ENCODE measurements around the gene PLCB2. TPM values are rescaled to one million over a fixed set of nuclear protein-coding genes. Genes with fewer than 3 reads are reported as not detected.

The PLCB2 gene
- total RNA-seq, 1 donor from 2014 or later, result 3.7 TPM

GRCh38 chr15:40323953-40324937 lies 16.5 kb upstream of the PLCB2 start:
- H3K27me3 ChIP-seq (ENCODE audit: insufficient read depth, low read length), result no peaks in the 10 kb centered on the region

GRCh38 chr15:40323239-40323952 lies 15.7 kb upstream of the PLCB2 start, which contains the start of gene INAFM2:
Gene INAFM2, plus strand, starts transcription at chr15:40323692. Its CDS starts 364 bp downstream, at chr15:40324056.
- Mint-ChIP-seq H3K27me3 (ENCODE audit: low read depth, unreplicated experiment) (no peaks in the 10 kb centered on the region), H3K9me3 (ENCODE audit: unreplicated experiment) (peaks cover 2% of the 10 kb centered on the region), H3K36me3 (ENCODE audit: low read depth, unreplicated experiment) (peaks cover 3% of the 10 kb centered on the region), H3K27ac (ENCODE audit: unreplicated experiment) (peak within 1 kb of the TSS; percentile 26), H3K4me3 (ENCODE audit: unreplicated experiment) (peak within 1 kb of the TSS; percentile 91), H3K4me1 (ENCODE audit: low read depth, unreplicated experiment) (peaks cover 41% of the 10 kb centered on the region)
- peak within 1 kb of the TSS; percentile 67 for H2AFZ ChIP-seq (ENCODE audit: low read depth, low read length)
- TF ChIP-seq CTCF (IDR thresholded peaks at IDR 0.05; ENCODE audit: insufficient read depth, low read depth, low read length) (peak; percentile 28), EZH2 (IDR thresholded peaks at IDR 0.05; ENCODE audit: insufficient read depth, low read length) (no peak)
- DNase-seq (ENCODE audit: low read depth) (peak; percentile 86), FAIRE-seq (no peak)
- H3K9me3 ChIP-seq (ENCODE audit: insufficient read depth, low read depth, low read length), result no peaks in the 10 kb centered on the region
- H4K20me1 ChIP-seq (ENCODE audit: insufficient read depth, low read length), result peaks cover 21% of the 10 kb centered on the region
- H3K4me3 ChIP-seq (ENCODE audit: insufficient read depth, low read depth, low read length), result peak within 1 kb of the TSS; percentile 59
- H3K79me2 ChIP-seq (ENCODE audit: insufficient read depth, low read length), result peaks cover 25% of the 10 kb centered on the region
- H3K27ac ChIP-seq (ENCODE audit: low read depth, low read length), result peak within 1 kb of the TSS; percentile 44
- no peaks in the 10 kb centered on the region for H3K27me3 ChIP-seq (ENCODE audit: insufficient read depth, low read length)
- H3K4me2 ChIP-seq (ENCODE audit: low read length), result peak within 1 kb of the TSS; percentile 86
- peaks cover 6% of the 10 kb centered on the region for H3K36me3 ChIP-seq (ENCODE audit: insufficient read depth, low read length)
- peaks cover 36% of the 10 kb centered on the region for H3K4me1 ChIP-seq (ENCODE audit: insufficient read depth, low read length)
- peak within 1 kb of the TSS; percentile 79 for H3K9ac ChIP-seq (ENCODE audit: low read length)

More at GRCh38 chr15:40323953-40324937, 16.5 kb upstream of the PLCB2 start:
- Histone ChIP-seq H3K9ac (ENCODE audit: low read length) (peak overlapping the region; percentile 79), H4K20me1 (ENCODE audit: insufficient read depth, low read length) (peaks cover 21% of the 10 kb centered on the region), H3K4me1 (ENCODE audit: insufficient read depth, low read length) (peaks cover 44% of the 10 kb centered on the region), H3K36me3 (ENCODE audit: insufficient read depth, low read length) (peaks cover 6% of the 10 kb centered on the region), H3K79me2 (ENCODE audit: insufficient read depth, low read length) (peaks cover 25% of the 10 kb centered on the region), H3K27ac (ENCODE audit: low read depth, low read length) (peak overlapping the region; percentile 44), H2AFZ (ENCODE audit: low read depth, low read length) (peak overlapping the region; percentile 67), H3K9me3 (ENCODE audit: insufficient read depth, low read depth, low read length) (no peaks in the 10 kb centered on the region), H3K4me3 (ENCODE audit: insufficient read depth, low read depth, low read length) (peak overlapping the region; percentile 59), H3K4me2 (ENCODE audit: low read length) (peak overlapping the region; percentile 86)
- Mint-ChIP-seq H3K4me3 (ENCODE audit: unreplicated experiment) (peak overlapping the region; percentile 91), H3K4me1 (ENCODE audit: low read depth, unreplicated experiment) (peaks cover 50% of the 10 kb centered on the region), H3K36me3 (ENCODE audit: low read depth, unreplicated experiment) (peaks cover 3% of the 10 kb centered on the region), H3K9me3 (ENCODE audit: unreplicated experiment) (peaks cover 2% of the 10 kb centered on the region), H3K27me3 (ENCODE audit: low read depth, unreplicated experiment) (no peaks in the 10 kb centered on the region), H3K27ac (ENCODE audit: unreplicated experiment) (peak overlapping the region; percentile 35)
- DNase-seq (ENCODE audit: low read depth) (no peak), FAIRE-seq (no peak)
- TF ChIP-seq EZH2 (IDR thresholded peaks at IDR 0.05; ENCODE audit: insufficient read depth, low read length) (no peak), CTCF (IDR thresholded peaks at IDR 0.05; ENCODE audit: insufficient read depth, low read depth, low read length) (no peak)

Measured in astrocyte (in vitro differentiated cells and primary cell).